GM12864 (cell line): ENCODE results near the gene ETAA1.

Source experiments
- DNase-seq: peaks from one replicate; pipeline ENCODE4 v3.0.0-alpha.2; 2011; ENCODE audit warnings: low read depth
- H3K4me3 ChIP-seq: 2 replicates; pipeline ENCODE4 v1.5.1; 2011; ENCODE audit warnings: mild to moderate bottlenecking, low read depth, low read length, control low read depth
- CTCF ChIP-seq: IDR thresholded peaks from 2 replicates; pipeline ENCODE4 v1.5.1; 2011; ENCODE audit warnings: low read depth, mild to moderate bottlenecking, moderate library complexity, low read length, control low read depth, inconsistent platforms; ENCODE audit errors: missing control alignments

Gene ETAA1

DNA sequence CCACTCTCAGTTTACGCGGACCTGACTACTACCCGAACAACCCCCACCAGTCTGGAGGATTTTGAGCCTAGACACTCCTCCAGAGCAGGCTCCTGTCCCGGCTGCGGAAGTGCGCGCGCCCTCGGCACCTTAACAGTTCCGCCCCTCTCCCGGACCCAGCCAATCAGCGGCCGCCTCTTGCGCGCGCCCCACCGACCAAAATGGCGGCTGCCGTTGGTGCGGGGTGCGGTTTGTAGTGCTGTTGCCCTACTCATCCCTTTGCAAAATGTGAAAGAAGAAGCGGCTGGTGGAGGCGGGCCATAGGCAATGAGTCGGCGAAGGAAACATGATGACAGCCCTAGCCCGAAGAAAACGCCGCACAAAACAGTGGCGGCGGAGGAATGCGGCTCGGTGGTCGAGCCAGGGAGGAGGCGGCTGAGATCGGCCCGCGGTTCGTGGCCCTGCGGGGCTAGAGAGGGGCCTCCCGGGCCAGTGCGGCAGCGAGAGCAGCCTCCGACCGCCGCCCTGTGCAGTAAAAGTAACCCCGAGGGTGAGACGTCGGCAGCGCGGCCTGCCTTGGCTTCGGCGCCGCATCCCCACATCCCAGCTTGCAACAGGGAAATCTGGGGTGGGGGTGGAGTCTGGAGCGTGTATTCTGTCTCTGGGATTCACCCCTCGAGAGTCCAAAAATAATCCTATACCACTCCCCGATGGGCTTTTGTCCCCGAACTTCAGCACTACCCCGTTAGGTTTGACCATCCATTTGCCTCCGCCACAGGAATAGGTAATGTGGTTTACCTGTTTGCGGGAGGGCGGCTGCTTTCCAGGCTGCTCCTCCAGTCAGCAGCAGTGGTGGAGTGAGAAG, at the start of gene ETAA1:
ETAA1 (plus strand) TSS at position 191 of the 844 bp plus-strand sequence; CDS start at position 307, 116 bp downstream.
- TF ChIP-seq CTCF = no peak
- peak within 1 kb of the TSS; percentile 90 for H3K4me3 ChIP-seq
- peak; percentile 71 for DNase-seq

GRCh38 chr2:67366832-67367412, 30.2 kb upstream of the ETAA1 start:
- H3K4me3 ChIP-seq = no peak overlapping the region
- no peak for TF ChIP-seq CTCF
- DNase-seq = no peak

GRCh38 chr2:67374481-67374880, 22.7 kb upstream of the ETAA1 start:
- DNase-seq = no peak

GRCh38 chr2:67374949-67375348, 22.2 kb upstream of the ETAA1 start:
- H3K4me3 ChIP-seq = no peak overlapping the region
- DNase-seq = no peak
- no peak for TF ChIP-seq CTCF

More at GRCh38 chr2:67374481-67374880, 22.7 kb upstream of the ETAA1 start:
- no peak overlapping the region for H3K4me3 ChIP-seq
- no peak for TF ChIP-seq CTCF

GRCh38 chr2:67378555-67378954, 18.6 kb upstream of the ETAA1 start:
- no peak for DNase-seq
- no peak overlapping the region for H3K4me3 ChIP-seq
- TF ChIP-seq CTCF = no peak

GRCh38 chr2:67379048-67379447, 18.1 kb upstream of the ETAA1 start:
- no peak for TF ChIP-seq CTCF

More at GRCh38 chr2:67379048-67379447, 18.1 kb upstream of the ETAA1 start:
- DNase-seq = no peak
- no peak overlapping the region for H3K4me3 ChIP-seq
